Stimulated activated CD8-positive, alpha-beta memory T cell treated with anti-CD3 and anti-CD28 coated beads, Interleukin-7, amount 100 ng/mL, for 48 hours (primary cell): ENCODE data around the gene PHPT1.
"Not testable (repeated sequence)": the region's sequence is repeated elsewhere in the genome, so short reads cannot be mapped to it uniquely, and the experiment has no call there.

Source experiments
- DNase-seq, 2 donors: peaks; one replicate each; pipeline ENCODE4 v3.0.0-alpha.2; 2020; ENCODE audit warnings: low read depth in 1 of 2; ENCODE audit errors: extremely low read depth in 1 of 2

The PHPT1 gene

GRCh38 chr9:136858452-136858843 is 9.2 kb downstream of the PHPT1 start:
- DNase-seq: no peak

- DNase-seq: no peak
Observed at GRCh38 chr9:136858844-136859757, 9.9 kb downstream of the PHPT1 start.

- DNase-seq: no peak
Observed at GRCh38 chr9:136860529-136860928, 11.3 kb downstream of the PHPT1 start.

- no peak for DNase-seq
Observed at GRCh38 chr9:136860933-136861873, 12.0 kb downstream of the PHPT1 start.

GRCh38 chr9:136861874-136862457 is 12.8 kb downstream of the PHPT1 start:
- DNase-seq: no peak

GRCh38 chr9:136862849-136863622 is 13.8 kb downstream of the PHPT1 start:
- DNase-seq: no peak

GRCh38 chr9:136863623-136864273 is 14.5 kb downstream of the PHPT1 start:
- no peak for DNase-seq

GRCh38 chr9:136865041-136865767 is 16.0 kb downstream of the PHPT1 start:
- no peak for DNase-seq

GRCh38 chr9:136865768-136866103 is 16.5 kb downstream of the PHPT1 start:
- DNase-seq: no peak

- not testable (repeated sequence) for DNase-seq
Observed at GRCh38 chr9:136866898-136867421, 17.8 kb downstream of the PHPT1 start.

GRCh38 chr9:136867480-136867879 is 18.3 kb downstream of the PHPT1 start:
- no peak for DNase-seq

- DNase-seq: no peak
Observed at GRCh38 chr9:136867917-136868316, 18.7 kb downstream of the PHPT1 start.

GRCh38 chr9:136868644-136869043 is 19.4 kb downstream of the PHPT1 start:
- no peak for DNase-seq

- not testable (repeated sequence) for DNase-seq
Observed at GRCh38 chr9:136869611-136870010, 20.4 kb downstream of the PHPT1 start.

- no peak for DNase-seq
Observed at GRCh38 chr9:136875155-136875554, 25.9 kb downstream of the PHPT1 start.

- DNase-seq: no peak
Observed at GRCh38 chr9:136876476-136876875, 27.3 kb downstream of the PHPT1 start.

GRCh38 chr9:136880651-136881050 is 31.4 kb downstream of the PHPT1 start:
- no peak for DNase-seq

GRCh38 chr9:136881691-136882108 is 32.5 kb downstream of the PHPT1 start:
- peak; percentile 52 to 73 for DNase-seq
